H1 (cell line): Measurements from ENCODE around the gene PKN3.

Experiments used
- EP300 ChIP-seq, 2 experiments: IDR thresholded peaks; 1 replicate in 1 of 2; 2 replicates in 1 of 2; pipeline ENCODE4 v1.6.1; 2011 to 2012; ENCODE audit warnings: low read depth in 2 of 2, low read length in 2 of 2, mild to moderate bottlenecking in 2 of 2, borderline replicate concordance in 1 of 2, inconsistent platforms in 1 of 2, moderate library complexity in 1 of 2
- KDM1A ChIP-seq: fragments of 200-600, 300-600 bp; sonication (generic); IDR thresholded peaks from 2 replicates; pipeline ENCODE4 v1.7.1; 2016; ENCODE audit warnings: mild to moderate bottlenecking, low read length, borderline replicate concordance
- MAFK ChIP-seq: IDR thresholded peaks from 2 replicates; pipeline ENCODE4 v1.6.1; 2012; ENCODE audit warnings: low read depth, mild to moderate bottlenecking, improper control_type of control experiment, low read length
- POLR2A ChIP-seq, 2 experiments: IDR thresholded peaks; 1 replicate in 1 of 2; 2 replicates in 1 of 2; pipeline ENCODE4 v1.6.1; 2011; ENCODE audit warnings: low read depth in 2 of 2, low read length in 2 of 2, mild to moderate bottlenecking in 2 of 2; ENCODE audit errors: control extremely low read depth in 1 of 2
- TF ChIP-seq, protein P1 (sequence below), 3 experiments: IDR thresholded peaks; 1 replicate in 2 of 3; 2 replicates in 1 of 3; pipeline versions ENCODE4 v1.5.1 to v1.6.1; 2011; ENCODE audit warnings: low read length in 3 of 3, mild to moderate bottlenecking in 3 of 3, inconsistent platforms in 2 of 3, low read depth in 1 of 3, moderate library complexity in 1 of 3; ENCODE audit not compliant: insufficient read depth in 1 of 3; ENCODE audit errors: control extremely low read depth in 1 of 3
- TF ChIP-seq, protein P2 (sequence below): IDR thresholded peaks from 2 replicates; pipeline ENCODE4 v1.6.1; 2012; ENCODE audit warnings: inconsistent platforms

- TF ChIP-seq MAFK = no peak
- TF ChIP-seq, protein P1, sequence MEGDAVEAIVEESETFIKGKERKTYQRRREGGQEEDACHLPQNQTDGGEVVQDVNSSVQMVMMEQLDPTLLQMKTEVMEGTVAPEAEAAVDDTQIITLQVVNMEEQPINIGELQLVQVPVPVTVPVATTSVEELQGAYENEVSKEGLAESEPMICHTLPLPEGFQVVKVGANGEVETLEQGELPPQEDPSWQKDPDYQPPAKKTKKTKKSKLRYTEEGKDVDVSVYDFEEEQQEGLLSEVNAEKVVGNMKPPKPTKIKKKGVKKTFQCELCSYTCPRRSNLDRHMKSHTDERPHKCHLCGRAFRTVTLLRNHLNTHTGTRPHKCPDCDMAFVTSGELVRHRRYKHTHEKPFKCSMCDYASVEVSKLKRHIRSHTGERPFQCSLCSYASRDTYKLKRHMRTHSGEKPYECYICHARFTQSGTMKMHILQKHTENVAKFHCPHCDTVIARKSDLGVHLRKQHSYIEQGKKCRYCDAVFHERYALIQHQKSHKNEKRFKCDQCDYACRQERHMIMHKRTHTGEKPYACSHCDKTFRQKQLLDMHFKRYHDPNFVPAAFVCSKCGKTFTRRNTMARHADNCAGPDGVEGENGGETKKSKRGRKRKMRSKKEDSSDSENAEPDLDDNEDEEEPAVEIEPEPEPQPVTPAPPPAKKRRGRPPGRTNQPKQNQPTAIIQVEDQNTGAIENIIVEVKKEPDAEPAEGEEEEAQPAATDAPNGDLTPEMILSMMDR (IDR thresholded peaks at IDR 0.05; ENCODE audit: control extremely low read depth in 1 of 3, insufficient read depth in 1 of 3, low read depth in 1 of 3, low read length in 3 of 3) = peak; percentile 49 to 58 (median 53)
- no peak for TF ChIP-seq POLR2A (IDR thresholded peaks at IDR 0.05; ENCODE audit: control extremely low read depth in 1 of 2, low read depth in 2 of 2, low read length in 2 of 2)
- no peak for TF ChIP-seq KDM1A
- no peak for TF ChIP-seq EP300 (IDR thresholded peaks at IDR 0.05; ENCODE audit: borderline replicate concordance in 1 of 2, low read depth in 2 of 2, low read length in 2 of 2)
- TF ChIP-seq, protein P2, sequence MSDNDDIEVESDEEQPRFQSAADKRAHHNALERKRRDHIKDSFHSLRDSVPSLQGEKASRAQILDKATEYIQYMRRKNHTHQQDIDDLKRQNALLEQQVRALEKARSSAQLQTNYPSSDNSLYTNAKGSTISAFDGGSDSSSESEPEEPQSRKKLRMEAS = 0 out of 2 replicates have a peak, but pooled peaks have one; percentile 8
These were observed 62.1 kb downstream of the PKN3 start for GRCh38 chr9:128764361-128764760.
